T-helper 1 cell treated with Interleukin-12 subunit alpha and Interleukin-12 subunit beta and Interleukin-4 antibody, amounts not matched to agents 30 ng/mL and 1 ng/mL, for 36 hours (primary cell): ENCODE measurements around the gene ANKRD11. TPM values are rescaled to one million over a fixed set of nuclear protein-coding genes. Genes with fewer than 3 reads are reported as not detected.

Experiments used
- intact Hi-C: fragments of 100-400 bp; cut with micrococcal nuclease; formaldehyde crosslinking; loops from one replicate; pipeline ENCODE4 v1.15.1; 2024
- total RNA-seq: library from RNA; stranded (reverse); gene quantifications from 2 replicates; pipeline ENCODE4 v1.2.3, GENCODE V29; 2022

The ANKRD11 gene
- total RNA-seq, 1 donor from 2014 or later = 192 TPM

GRCh38 chr16:89257757-89258465 is 232.4 kb downstream of the ANKRD11 start:
- intact Hi-C loops = loop anchor here (1.0 kb wide), 1 partner anchor 11 kb away; no protein-coding TSS in a partner anchor

GRCh38 chr16:89257281-89257731 is 233.1 kb downstream of the ANKRD11 start:
- intact Hi-C loops = loop anchor here (1.0 kb wide), 1 partner anchor 10 kb away; no protein-coding TSS in a partner anchor

GRCh38 chr16:89256651-89257254 is 233.6 kb downstream of the ANKRD11 start:
- intact Hi-C loops = loop anchor here (1.0 kb wide), 1 partner anchor 9 kb away; no protein-coding TSS in a partner anchor

- intact Hi-C loops = no loop called here
Measured at GRCh38 chr16:89253548-89254287, 236.6 kb downstream of the ANKRD11 start.

GRCh38 chr16:89248196-89248982 is 242.0 kb downstream of the ANKRD11 start:
- intact Hi-C loops = loop anchor here (5.0 to 10.0 kb wide), 3 partner anchors 154 to 1294 kb away; partner anchors contain the start of genes ACSF3, BANP and SPATA2L

GRCh38 chr16:89247734-89248075 is 242.7 kb downstream of the ANKRD11 start:
- intact Hi-C loops = loop anchor here (1.0 to 10.0 kb wide), 9 partner anchors 10 to 1293 kb away; partner anchors contain the start of genes ACSF3, BANP, CDH15 and RPL13

- intact Hi-C loops = loop anchor here (1.0 to 10.0 kb wide), 9 partner anchors 10 to 1292 kb away; partner anchors contain the start of genes ACSF3, BANP, CDH15 and RPL13
Measured at GRCh38 chr16:89246903-89247733, 243.2 kb downstream of the ANKRD11 start.

- intact Hi-C loops = loop anchor here (2.0 to 10.0 kb wide), 5 partner anchors 54 to 1292 kb away; partner anchors contain the start of genes ACSF3, BANP and SPATA2L
Measured at GRCh38 chr16:89246383-89246902, 243.9 kb downstream of the ANKRD11 start.

GRCh38 chr16:89244754-89245153 is 245.6 kb downstream of the ANKRD11 start:
- intact Hi-C loops = loop anchor here (5.0 to 10.0 kb wide), 4 partner anchors 73 to 1290 kb away; partner anchors contain the start of genes ACSF3, BANP and SPATA2L

- intact Hi-C loops = loop anchor here (5.0 to 10.0 kb wide), 3 partner anchors 73 to 1289 kb away; partner anchors contain the start of genes ACSF3 and BANP
Measured at GRCh38 chr16:89244264-89244663, 246.1 kb downstream of the ANKRD11 start.

- intact Hi-C loops = loop anchor here (5.0 to 10.0 kb wide), 3 partner anchors 74 to 1289 kb away; partner anchors contain the start of genes ACSF3 and BANP
Measured at GRCh38 chr16:89243664-89244063, 246.7 kb downstream of the ANKRD11 start.

GRCh38 chr16:89242795-89243200 is 247.6 kb downstream of the ANKRD11 start:
- intact Hi-C loops = loop anchor here (5.0 to 10.0 kb wide), 3 partner anchors 75 to 1288 kb away; partner anchors contain the start of genes ACSF3 and BANP

- intact Hi-C loops = loop anchor here (1.0 to 10.0 kb wide), 9 partner anchors 24 to 1287 kb away; partner anchors contain the start of genes ACSF3, ANKRD11, BANP and RPL13
Measured at GRCh38 chr16:89241187-89242007, 249.0 kb downstream of the ANKRD11 start.

- intact Hi-C loops = no loop called here
Measured at GRCh38 chr16:89237733-89238132, 252.6 kb downstream of the ANKRD11 start.

GRCh38 chr16:89233678-89234490 is 256.5 kb downstream of the ANKRD11 start:
- intact Hi-C loops = no loop called here

- intact Hi-C loops = no loop called here
Measured at GRCh38 chr16:89232107-89232506, 258.3 kb downstream of the ANKRD11 start.

- intact Hi-C loops = no loop called here
Measured at GRCh38 chr16:89230255-89230654, 260.1 kb downstream of the ANKRD11 start.
